ENCODE results near the gene DOK5.
"Not testable (repeated sequence)": the region's sequence is repeated elsewhere in the genome, so short reads cannot be mapped to it uniquely, and the experiment has no call there.

The DOK5 gene

DNA sequence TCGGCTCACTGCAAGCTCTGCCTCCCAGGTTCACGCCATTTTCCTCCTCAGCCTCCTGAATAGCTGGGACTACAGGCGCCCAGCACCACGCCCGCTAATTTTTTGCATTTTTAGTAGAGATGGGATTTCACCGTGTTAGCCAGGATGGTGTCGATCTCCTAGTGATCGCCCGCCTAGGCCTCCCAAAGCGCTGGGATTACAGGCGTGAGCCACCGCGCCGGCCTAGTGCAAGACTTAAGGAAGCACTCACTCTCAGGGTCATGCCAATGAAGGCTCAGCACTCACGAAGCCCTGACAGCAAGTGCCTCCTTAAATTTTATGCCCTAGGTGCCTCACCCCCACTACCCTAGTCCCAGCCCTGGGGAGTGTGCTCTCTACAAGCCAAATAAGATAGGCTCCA lies 4.7 kb upstream of the DOK5 start:
- no peak for DNase-seq (ENCODE audit: low read depth, low spot score)

DNA sequence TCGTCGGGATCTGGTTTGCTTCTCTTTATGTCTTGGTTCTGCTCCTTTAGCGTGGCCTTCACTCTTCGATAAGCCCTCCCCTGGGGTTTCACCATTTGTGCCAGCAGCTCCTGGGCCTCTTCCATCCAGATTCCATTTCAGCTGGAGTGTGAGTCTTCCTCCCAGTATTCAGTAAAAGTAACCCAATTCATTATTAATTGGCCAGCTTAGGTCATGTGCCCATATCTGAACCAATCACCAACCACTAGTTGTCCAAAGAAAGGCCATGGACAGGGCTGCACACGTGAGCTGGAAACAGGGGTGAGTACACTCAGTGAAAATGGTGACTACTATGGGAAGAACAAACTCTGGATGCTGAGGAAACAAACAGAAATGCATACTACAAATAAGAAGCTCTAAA lies 2.8 kb upstream of the DOK5 start:
- no peak for DNase-seq (ENCODE audit: low read depth, low spot score)

DNA sequence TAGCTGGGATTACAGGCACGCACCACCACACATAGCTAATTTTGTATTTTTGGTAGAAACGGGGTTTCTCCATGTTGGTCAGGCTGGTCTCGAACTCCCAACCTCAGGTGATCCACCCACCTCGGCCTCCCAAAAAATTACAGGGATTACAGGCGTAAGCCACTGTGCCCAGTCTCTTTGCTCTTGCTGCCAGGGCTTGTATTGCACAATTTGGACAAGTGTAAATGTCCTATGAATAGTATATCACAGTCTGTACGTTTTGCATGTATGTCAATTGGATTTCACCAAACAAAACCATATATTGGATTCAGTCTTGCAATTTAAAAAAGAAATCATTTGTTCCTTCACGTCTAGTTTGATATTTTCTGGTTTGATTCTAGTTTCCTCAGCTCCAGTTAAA lies 2.1 kb upstream of the DOK5 start:
- DNase-seq (ENCODE audit: low read depth, low spot score) = no peak

DNA sequence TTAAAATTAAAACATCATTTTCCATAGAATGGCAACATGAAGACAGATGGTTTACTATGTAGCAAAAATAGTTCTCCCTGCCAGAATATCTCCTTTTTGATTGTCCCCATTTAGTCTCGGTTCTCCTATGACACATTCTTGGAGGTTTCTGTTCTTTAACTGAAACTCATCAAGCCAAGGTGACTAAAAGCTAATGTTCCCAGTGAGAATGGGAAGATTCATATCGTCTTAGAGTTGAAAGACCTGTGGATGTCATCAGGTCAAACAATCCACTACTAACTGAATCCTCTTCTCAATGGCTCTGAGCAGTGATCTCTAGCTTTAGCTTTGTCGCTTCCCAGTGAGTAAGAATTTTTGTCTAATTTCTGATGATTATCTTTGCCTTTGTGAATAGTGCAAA lies 1.3 kb upstream of the DOK5 start:
- DNase-seq (ENCODE audit: low read depth, low spot score) = no peak

DNA sequence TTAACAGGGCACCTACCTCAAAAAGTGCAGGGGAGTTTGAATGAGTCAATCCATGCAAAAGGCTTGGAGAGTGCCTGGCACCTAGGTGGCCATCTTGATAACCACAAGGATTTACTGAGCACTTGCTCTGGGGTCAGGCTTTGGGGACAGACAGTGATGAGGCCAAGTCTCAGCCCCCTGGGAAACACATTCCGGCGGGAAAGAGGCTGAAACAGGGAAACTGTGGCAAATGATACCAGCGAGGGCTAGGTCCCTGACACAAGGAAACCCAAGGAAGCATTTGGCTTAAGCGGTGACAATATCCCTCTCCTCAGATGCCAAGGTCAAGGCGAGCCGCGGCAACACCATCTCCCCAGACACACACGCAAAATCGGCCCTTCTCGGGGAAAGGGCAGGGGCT lies 527 bp upstream of the DOK5 start:
- no peak for DNase-seq (ENCODE audit: low read depth, low spot score)

DNA sequence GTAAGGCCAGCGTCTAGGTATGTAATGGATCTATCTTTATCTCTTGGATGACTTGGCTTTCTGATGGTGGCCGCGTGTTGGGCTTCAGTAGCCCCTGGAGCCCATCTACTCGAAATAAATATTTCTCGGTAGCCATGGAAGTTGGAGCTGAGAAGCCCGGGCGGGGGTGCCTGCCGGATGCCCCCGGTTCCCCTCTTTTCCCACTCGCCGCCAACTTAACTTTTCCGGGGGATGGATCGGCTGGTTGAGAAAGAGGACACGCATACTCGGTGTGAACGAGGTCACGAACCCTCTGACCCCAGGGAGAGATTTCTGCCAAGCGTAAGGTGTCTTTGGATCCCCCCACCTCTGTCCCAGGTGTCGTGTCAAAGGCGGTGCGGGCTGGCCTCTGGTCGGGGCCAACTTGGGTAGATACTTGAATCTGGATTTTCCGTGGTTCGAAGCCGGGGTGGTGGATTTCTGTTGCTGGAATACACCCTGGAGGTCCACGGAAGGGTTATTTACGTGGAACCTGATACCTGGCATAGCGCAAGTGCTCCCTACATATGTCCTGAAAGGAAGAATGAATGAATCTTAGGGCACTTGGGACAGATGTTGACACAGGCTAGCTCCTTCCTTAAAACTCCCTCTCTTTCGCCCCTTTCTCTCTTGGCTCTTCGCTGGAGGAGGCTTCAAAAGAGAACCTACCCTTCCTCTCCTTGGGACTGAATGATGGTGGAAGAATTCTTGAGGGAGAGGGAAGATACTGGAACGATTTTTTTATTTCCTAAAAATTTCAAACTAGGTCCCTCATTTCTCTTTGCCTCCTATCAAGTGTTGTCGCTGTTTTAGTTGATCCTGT lies 996 bp downstream of the DOK5 start:
- no peak for DNase-seq (ENCODE audit: low read depth, low spot score)

DNA sequence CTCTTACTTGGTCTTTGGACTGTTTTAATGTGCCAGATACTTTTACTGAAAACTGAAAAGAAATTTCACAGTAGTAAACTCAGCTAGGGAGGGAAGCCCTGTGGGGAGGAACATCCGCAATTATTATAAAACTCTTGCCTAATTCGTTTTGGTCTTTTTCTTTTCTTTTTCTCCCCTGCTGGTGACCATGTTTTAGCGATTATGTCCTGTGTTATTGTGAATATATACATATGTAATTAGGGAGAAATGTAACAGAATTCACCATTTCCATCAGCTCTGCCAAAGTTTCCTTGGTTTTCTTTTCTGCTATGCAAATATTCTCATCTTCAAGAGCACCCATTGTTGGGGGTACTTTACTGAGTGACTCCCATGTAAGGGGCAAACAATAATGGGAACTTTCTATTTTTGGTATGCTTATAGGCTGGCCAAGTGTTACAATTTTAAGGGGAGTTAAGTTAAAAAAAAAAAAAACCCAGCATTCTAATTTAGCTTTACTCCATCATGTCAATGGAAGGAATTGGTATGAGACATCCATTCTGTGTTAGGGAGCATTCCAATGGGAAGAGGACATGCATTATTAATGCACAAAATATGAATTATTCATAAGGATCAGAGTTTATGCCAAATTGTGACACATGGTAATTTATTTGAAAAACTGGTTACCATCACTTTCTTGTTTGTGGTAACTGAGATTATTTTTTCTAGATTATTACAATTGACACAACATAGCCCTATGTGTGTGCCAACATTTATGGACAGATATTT lies 2.0 kb downstream of the DOK5 start:
- DNase-seq (ENCODE audit: low read depth, low spot score) = no peak

DNA sequence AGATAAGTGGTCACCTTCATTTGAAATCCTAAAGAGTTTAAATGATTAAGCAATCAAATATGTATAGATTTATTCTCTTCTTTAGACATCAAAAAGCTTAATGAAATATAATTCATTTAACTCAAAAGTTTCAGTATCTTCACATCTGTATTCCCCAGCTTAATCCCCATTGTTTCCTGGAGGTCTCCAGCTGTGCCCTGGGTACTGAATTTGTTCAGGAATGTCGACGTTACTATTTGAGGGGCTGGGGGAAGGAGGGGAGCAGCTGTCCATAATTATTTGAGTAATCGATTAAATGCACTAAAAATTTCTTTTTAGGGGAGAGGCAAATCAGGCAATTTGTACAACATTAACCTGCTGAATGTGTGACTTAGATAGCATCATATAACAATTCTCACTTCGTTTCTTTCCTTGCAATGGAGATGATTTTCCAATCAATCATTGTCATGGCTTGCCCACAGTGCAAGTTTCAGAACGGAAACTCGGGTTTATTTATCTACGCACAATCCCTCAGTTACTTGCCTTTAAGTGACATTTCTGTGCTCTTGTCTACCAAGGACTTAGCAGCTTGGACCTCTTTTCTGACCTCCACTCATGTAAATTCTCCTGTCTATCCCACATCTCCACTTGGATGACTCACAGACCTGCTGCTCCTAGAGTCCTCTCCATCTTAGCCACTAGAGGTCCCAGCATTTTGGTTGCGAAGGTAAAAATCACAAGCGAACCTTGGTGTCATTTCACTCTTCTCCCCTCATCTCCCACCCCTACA lies 3.9 kb downstream of the DOK5 start:
- no peak for DNase-seq (ENCODE audit: low read depth, low spot score)

DNA sequence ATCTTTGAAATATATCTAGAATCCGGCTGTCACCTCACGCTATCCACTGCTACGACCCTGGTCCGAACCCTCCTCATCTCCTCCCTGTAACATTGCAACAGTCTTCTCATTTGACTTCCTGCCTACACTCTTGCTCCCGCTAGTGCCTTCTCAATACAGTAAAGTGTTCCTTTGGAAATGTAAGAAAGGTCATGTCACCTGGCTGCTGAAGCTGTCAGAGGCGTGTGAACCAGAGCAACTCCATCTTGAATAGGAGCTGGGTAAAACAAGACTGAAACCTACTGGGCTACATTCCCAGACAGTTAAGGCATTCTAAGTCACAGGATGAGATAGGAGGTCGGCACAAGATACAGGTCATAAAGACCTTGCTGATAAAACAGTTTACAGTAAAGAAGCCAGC lies 4.5 kb downstream of the DOK5 start:
- not testable (repeated sequence) for DNase-seq (ENCODE audit: low read depth, low spot score)

DNA sequence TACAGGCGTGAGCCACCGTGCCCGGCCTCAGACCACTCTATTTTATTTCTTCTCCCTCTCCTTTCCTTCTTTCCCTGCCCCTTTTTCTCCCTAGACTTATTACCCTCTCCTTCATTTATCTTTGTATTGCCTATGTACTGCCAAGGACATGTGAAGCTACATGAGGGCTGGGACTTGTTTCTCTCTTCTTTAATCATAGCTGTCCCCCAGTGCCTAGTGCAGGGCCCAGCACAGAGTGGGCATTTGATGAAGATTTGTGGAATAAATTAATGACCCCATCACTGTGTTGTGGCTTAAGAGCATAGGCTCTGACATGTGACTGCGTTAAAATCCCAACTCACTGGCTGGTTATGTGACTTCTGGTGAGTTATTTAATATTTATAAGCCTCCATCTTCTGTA lies 6.0 kb downstream of the DOK5 start:
- DNase-seq (ENCODE audit: low read depth, low spot score) = no peak

DNA sequence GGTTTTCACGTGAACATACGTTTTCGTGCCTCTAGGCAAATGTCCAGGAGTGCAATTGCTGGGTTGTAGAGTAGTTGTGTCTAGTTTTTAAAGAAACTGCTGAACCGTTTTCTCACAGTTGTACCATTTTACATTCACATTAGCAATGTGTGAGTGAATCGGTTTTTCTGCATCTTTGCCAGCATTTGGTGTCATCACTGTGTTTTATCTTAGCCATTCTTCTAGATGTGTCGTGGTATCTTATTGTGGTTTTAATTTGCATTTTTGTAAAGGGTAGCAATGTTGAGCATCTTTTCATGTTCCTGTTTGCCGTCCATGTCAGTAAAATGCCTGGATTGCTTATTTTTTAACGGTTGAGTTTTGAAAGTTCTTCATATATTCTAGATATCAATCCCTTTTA lies 10.2 kb downstream of the DOK5 start:
- no peak for DNase-seq (ENCODE audit: low read depth, low spot score)

DNA sequence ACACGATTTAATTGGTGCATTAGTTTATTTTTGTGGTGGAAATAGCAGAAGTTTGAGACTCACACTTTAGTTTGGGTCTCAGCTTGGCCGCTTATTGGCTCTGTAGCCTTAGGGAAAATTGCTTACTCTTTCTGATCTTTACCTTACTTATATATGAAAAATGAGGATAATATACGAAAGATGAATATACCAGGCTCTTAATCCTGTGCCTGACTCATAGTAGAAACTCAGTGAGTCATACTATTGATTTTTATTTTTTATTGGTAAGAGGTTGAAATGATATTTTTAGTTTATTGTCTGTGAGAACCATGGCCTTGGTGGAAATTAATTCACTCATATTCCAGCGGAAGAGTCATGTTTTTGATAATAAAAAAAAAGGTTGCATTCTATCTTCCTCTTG lies 11.2 kb downstream of the DOK5 start:
- DNase-seq (ENCODE audit: low read depth, low spot score) = no peak

DNA sequence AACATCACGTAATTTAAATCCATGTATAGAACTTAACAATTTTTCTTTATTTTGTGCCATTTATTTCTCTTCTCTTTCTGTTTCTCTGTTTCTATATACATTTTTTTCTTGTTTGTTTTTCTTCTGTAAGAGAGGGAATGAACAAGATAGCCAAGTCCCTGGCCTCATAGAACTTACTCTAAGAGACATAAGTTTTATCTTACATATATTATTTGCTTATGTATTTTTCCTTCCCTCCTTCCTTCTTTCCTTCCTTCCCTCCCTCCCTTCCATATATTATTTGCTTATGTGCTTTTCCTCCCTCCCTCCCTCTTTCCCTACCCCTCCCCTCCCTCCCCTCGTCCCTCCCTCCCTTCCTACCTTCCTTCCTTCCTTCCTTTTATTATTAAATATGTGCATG lies 13.0 kb downstream of the DOK5 start:
- no peak for DNase-seq (ENCODE audit: low read depth, low spot score)

DNA sequence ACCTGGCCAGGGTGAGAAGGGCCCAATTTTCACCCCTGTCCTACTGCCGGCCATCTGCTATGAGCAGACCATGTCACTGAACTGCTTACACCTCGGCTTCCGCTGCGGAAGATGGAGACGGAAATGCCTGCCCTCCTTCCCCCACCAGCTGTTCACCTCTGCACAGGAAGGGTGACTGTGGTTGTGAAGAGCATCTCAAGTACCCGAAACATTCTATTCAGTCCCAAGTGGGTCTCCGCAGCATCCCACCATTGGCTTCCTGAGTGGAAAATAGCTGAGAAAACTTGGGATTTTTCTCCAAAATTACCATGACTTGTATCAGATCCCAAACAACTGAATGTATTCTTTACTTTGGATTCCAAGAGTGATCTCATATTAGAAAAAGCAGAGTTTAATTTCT lies 16.1 kb downstream of the DOK5 start:
- DNase-seq (ENCODE audit: low read depth, low spot score) = no peak

DNA sequence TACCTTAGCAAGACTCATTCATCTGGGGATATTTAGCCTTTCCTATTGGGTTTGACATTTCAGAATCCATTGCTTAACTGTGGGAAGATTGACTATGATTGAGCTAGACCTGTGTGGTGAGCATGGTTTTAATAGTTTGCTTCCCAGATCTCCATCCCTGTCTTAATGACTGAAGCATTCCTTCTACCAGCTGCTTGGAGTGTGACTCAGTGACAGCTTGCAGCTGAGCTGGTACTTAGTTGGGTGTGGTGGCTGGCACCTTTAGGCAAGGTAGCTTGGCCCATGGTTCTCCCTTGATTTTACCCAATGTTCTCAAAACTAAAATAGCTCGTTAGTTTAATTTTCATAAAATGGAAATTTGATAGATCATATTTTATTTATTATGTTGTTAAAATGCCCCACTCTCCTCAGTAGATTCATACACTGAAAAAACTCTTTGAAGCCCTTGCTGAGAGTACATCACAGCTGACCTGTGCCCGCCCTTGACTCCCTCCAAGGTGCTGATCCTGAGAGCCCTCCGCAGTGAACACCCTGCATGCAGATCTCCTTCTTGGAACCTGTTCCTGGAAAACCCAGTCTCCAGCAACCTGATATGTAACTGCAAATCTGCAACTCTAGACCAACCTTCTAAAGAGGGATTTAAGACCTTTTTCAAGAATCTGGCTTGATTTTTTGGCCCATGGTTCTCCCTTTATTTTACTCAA lies 19.1 kb downstream of the DOK5 start:
- DNase-seq (ENCODE audit: low read depth, low spot score) = no peak

DNA sequence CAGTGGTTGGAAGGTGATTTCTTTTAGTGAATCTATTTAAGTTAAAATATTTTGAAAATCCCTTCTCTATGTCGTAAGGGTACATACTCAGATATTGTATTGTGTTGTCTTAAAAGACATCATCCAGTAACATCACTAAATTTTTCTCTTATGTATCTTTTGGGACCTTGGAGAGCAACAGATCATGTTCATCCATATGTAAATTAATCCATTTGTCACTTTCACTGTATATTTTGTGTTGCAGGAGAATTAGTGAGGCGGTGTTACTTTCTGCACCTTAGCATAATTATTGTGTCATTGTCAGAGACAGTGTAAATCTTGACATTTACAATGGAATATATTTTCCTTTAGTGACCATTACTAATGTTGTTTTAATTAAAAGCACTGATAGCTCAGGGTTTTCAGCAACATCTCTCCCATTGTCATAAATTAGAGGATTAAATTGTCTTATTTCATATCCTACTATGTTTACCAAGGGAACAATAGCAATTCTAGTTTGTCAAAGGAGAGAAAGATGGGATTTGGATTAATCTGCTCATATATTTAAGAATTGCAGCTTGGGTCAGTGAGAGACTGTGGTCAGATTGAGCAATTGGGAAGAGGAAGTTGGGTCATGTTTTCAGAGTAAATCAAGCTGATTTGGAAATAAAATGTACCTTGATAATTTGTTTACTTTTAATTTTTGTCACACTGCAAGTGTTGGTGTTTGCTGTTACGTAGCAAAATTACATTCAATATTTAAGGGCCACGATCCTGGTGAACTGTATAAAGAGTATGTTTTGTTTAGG lies 22.7 kb downstream of the DOK5 start:
- no peak for DNase-seq (ENCODE audit: low read depth, low spot score)

DNA sequence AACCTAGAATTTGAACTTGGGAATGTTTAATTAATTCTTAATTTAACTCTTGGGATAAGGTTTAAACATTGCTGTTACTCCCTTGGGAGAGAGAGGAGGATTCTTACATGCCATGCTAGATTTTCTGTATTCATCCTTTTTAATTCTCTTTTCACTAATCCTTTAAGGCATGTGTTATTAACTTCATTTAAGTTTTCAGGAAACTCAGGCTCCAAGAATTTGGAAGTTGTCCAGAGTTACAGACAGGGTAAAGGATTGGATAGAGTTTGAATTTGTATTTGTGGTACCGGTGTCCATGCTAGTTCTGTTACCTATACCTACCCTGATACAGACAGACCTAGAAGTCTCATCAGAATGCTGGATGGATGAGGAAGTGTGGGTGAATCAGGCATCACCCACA lies 23.7 kb downstream of the DOK5 start:
- no peak for DNase-seq (ENCODE audit: low read depth, low spot score)

DNA sequence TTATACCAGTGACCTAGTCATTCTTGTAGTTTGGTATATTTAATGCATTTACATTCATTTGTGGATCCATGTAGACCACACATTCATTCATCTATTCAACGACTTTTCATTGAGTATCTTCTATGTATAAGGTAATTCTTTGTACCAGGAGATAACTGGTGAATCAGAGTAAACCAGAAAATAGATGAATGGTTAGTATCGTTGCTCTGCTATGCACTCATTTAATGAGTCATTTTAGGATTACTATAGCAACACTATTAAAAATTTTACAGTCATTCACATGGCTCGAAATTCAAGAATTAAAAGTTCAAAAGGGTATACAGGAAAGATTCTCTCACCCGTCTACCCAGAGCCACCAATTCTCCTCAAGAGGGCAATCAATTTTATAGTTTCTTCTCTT lies 26.8 kb downstream of the DOK5 start:
- DNase-seq (ENCODE audit: low read depth, low spot score) = no peak

DNA sequence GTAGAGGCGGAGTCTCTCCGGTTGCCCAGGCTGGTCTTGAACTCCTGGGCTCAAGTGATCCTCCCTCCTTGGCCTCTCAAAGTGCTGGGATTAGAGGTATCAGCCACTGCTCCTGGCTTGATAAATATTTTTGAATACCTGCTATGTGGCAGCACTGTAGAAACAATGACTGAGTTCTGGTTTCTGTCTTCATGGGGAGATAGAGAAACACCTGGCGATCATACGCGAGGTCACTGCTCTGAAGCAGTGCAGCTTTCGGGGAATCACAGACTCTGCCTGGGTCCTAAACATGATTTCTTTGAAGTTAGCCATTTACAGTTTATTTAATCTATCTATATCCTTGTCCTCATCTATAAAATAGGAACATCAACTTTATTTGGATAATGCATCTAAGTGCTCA lies 31.2 kb downstream of the DOK5 start:
- DNase-seq (ENCODE audit: low read depth, low spot score) = no peak

DNA sequence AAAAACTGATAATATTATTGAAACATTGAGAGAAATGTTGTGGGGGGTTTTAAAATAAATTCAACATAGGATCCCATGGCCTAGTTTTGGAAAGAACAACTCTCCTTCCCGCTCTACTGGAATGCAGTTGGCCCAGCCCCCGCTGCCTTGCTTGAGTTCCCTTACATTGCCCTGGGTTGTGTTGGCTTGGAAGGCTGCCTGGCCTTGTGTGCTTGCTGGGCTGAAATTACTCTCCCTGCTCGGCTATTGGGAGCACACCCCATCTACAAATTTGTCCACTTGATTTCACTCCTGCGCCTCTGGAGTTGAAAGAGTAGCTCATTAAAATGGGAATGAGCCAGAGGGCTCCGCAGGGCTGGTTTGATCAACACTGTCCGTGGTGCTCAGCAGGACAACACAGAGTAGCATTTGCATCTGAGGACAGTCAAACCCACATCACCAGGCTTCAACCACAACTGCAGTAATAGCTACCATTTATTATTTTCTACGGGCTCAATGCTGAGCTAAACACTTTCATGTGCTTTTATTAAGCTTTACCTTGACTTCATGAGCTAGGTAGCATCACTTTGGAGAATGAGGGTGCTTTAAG lies 35.2 kb downstream of the DOK5 start:
- DNase-seq (ENCODE audit: low read depth, low spot score) = no peak

DNA sequence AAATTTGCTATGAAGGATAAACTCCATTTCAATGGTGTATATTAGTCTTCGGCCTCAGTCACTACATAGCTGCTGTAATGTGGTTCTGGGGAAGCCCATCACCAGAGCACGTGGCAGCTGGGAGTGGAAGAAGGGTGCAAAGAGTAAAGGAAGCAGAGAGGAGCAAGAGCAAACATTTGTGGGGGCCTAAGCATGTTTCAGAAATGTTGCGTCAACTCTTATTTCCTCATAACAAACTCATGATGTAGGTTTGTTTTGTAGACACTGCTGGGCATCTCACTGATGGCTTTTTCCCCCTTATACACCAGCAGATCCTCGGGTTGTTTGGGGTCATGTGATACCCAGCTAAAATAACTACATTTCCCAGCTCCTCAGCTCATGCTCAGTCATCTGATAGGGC lies 37.3 kb downstream of the DOK5 start:
- DNase-seq (ENCODE audit: low read depth, low spot score) = no peak

Measured in brain pericyte (primary cell).